Smooth muscle cell (in vitro differentiated cells): ENCODE results near the gene GNPTAB. TPM values are rescaled to one million over a fixed set of nuclear protein-coding genes. Genes with fewer than 3 reads are reported as not detected.

Source experiments
- DNase-seq: peaks from one replicate; lab custom pipeline; 2025; ENCODE audit not compliant: unreplicated experiment; lab: John Stamatoyannopoulos, UW
- H2AFZ ChIP-seq: fragments of 200-600 bp; sonication (generic); 2 replicates; pipeline ENCODE4 v1.6.0; 2016; ENCODE audit warnings: antibody characterized with exemption, low read depth, mild to moderate bottlenecking
- H3F3A ChIP-seq: fragments of 200-600 bp; sonication (generic); 2 replicates; pipeline ENCODE4 v1.6.0; 2017; ENCODE audit warnings: antibody characterized with exemption, low read depth
- H3K27ac ChIP-seq: fragments of 200-600 bp; sonication (generic); 2 replicates; pipeline ENCODE4 v1.5.1; 2016; ENCODE audit warnings: low read depth, mild to moderate bottlenecking
- H3K27me3 ChIP-seq: fragments of 200-600 bp; sonication (generic); 2 replicates; pipeline ENCODE4 v1.6.1; 2016; ENCODE audit warnings: low read depth, mild to moderate bottlenecking
- H3K36me3 ChIP-seq: fragments of 200-600 bp; sonication (generic); 2 replicates; pipeline ENCODE4 v1.5.1; 2016; ENCODE audit warnings: low read depth
- H3K4me1 ChIP-seq: fragments of 200-600 bp; sonication (generic); 2 replicates; pipeline ENCODE4 v1.5.1; 2016; ENCODE audit warnings: low read depth
- H3K4me2 ChIP-seq: fragments of 200-600 bp; sonication (generic); 2 replicates; pipeline ENCODE4 v1.6.0; 2016; ENCODE audit warnings: mild to moderate bottlenecking
- H3K4me3 ChIP-seq: fragments of 200-600 bp; sonication (generic); 2 replicates; pipeline ENCODE4 v1.5.1; 2016; ENCODE audit warnings: mild to moderate bottlenecking
- H3K79me2 ChIP-seq: fragments of 200-600 bp; sonication (generic); 2 replicates; pipeline ENCODE4 v1.6.0; 2016; ENCODE audit warnings: low read depth, mild to moderate bottlenecking
- H3K9ac ChIP-seq: fragments of 200-600 bp; sonication (generic); 2 replicates; pipeline ENCODE4 v1.6.0; 2016; ENCODE audit warnings: low read depth
- H3K9me3 ChIP-seq: fragments of 200-600 bp; sonication (generic); replicated peaks from 2 replicates; pipeline ENCODE4 v1.5.1; 2016; ENCODE audit warnings: low read depth
- H4K20me1 ChIP-seq: fragments of 200-600 bp; sonication (generic); 2 replicates; pipeline ENCODE4 v1.6.0; 2016; ENCODE audit warnings: low read depth
- WGBS: methylation state at CpG from one replicate; pipeline ENCODE4 v1.1.7; 2016; ENCODE audit warnings: low lambda C conversion rate; 5-methylcytosine and 5-hydroxymethylcytosine counted together
- polyA plus RNA-seq: library from polyadenylated mRNA; unstranded; fragments of >200 nt; fragmentation: Nextera tagmentation; extraction: Ambion mirVana; gene quantifications from 2 replicates; pipeline ENCODE4 v1.2.1, GENCODE V29; 2016
- total RNA-seq: library from RNA; depleted of rRNA; stranded (reverse); fragments of >200 nt; gene quantifications from 2 replicates; pipeline ENCODE4 v1.2.3, GENCODE V29; 2014
- TF ChIP-seq, protein P1 (sequence below): fragments of 200-600 bp; sonication (generic); IDR thresholded peaks from 2 replicates; pipeline ENCODE4 v1.5.1; 2017; ENCODE audit warnings: borderline replicate concordance, mild to moderate bottlenecking, antibody characterized with exemption; ENCODE audit not compliant: insufficient read depth, poor library complexity, severe bottlenecking

GNPTAB gene
- total and polyA plus RNA-seq, 2 experiments from 2014 or later: 17.9 to 23.6 TPM

DNA sequence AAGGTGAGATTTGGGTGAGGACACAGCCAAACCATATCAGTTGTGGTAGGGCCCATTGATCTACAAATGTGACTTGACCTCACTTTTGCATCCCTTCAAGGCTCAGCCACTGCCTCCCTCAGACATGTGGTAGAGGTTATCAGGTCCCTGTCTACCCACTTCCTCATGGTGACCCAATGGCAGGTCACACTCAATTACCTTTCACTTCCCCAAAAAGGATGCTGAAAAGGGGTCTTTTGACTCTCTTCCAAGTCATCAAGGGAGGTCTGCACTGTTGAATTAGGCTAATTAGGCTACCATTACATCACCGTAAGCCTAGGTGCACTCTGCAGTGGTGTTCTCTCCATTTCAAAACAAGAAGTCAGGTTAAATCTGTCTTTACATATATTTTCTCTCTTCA lies 24.0 kb upstream of the GNPTAB start:
- no peak overlapping the region for H3K9ac ChIP-seq
- WGBS: 95% methylated on average over 1 of the region's 1 CpG
- H3K4me2 ChIP-seq: peak overlapping the region; percentile 24
- TF ChIP-seq, protein P1, sequence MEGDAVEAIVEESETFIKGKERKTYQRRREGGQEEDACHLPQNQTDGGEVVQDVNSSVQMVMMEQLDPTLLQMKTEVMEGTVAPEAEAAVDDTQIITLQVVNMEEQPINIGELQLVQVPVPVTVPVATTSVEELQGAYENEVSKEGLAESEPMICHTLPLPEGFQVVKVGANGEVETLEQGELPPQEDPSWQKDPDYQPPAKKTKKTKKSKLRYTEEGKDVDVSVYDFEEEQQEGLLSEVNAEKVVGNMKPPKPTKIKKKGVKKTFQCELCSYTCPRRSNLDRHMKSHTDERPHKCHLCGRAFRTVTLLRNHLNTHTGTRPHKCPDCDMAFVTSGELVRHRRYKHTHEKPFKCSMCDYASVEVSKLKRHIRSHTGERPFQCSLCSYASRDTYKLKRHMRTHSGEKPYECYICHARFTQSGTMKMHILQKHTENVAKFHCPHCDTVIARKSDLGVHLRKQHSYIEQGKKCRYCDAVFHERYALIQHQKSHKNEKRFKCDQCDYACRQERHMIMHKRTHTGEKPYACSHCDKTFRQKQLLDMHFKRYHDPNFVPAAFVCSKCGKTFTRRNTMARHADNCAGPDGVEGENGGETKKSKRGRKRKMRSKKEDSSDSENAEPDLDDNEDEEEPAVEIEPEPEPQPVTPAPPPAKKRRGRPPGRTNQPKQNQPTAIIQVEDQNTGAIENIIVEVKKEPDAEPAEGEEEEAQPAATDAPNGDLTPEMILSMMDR: no peak
- no peaks in the 10 kb centered on the region for H3F3A ChIP-seq
- no peak overlapping the region for H3K4me3 ChIP-seq
- H2AFZ ChIP-seq: peak overlapping the region; percentile 91
- no peak overlapping the region for H3K27ac ChIP-seq
- no peaks in the 10 kb centered on the region for H3K9me3 ChIP-seq
- no peaks in the 10 kb centered on the region for H3K79me2 ChIP-seq
- H3K36me3 ChIP-seq: no peaks in the 10 kb centered on the region
- no peaks in the 10 kb centered on the region for H3K4me1 ChIP-seq
- no peaks in the 10 kb centered on the region for H3K27me3 ChIP-seq
- DNase-seq: no peak
- no peaks in the 10 kb centered on the region for H4K20me1 ChIP-seq

DNA sequence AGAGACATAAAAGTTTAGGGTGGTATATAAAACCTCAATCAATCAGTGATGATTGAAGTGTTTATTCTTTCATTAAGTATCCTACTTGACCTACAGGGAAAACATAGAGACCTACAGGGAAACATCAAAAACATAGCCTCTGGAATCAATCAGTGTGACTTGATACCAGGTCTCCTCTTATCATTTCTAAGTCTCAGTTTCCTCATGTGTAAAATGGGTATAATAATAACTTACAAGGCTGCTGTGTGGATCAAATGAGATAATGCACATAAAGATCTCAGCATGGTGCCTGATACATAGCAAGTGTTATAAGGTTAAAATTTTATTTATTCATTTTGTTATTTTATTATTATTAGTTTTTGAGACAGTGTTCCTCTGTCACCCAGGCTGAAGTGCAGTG lies 22.2 kb upstream of the GNPTAB start:
- Histone ChIP-seq H3K4me1 (no peaks in the 10 kb centered on the region), H3K4me2 (no peak overlapping the region), H2AFZ (no peak overlapping the region), H4K20me1 (no peaks in the 10 kb centered on the region), H3K4me3 (no peak overlapping the region), H3K9ac (no peak overlapping the region), H3K36me3 (no peaks in the 10 kb centered on the region), H3K27me3 (no peaks in the 10 kb centered on the region), H3K79me2 (no peaks in the 10 kb centered on the region), H3K9me3 (no peaks in the 10 kb centered on the region), H3F3A (no peaks in the 10 kb centered on the region), H3K27ac (no peak overlapping the region)
- no peak for DNase-seq
- TF ChIP-seq, protein P1: no peak

DNA sequence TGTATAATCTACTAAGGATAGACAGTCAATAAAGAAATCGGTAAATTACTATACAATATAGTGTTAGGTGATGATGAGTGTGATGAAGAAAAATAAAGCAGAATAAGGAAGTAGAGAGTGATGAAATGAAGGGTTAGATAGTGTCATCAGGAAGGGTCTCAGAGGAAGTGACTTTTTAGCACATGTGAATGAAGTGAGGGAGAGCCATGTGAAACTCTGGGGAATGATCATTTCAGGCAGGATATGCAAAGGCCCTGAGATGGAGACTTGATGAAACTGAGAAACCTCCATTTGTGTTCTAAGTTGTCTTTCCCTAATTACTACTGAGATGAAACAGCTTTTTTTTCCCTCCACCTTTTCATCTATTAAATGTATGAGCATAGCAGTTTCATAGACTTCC lies 19.4 kb upstream of the GNPTAB start:
- Histone ChIP-seq H3K79me2 (no peaks in the 10 kb centered on the region), H3K9ac (no peak overlapping the region), H3K4me2 (no peak overlapping the region), H2AFZ (no peak overlapping the region), H3F3A (no peaks in the 10 kb centered on the region), H3K27ac (no peak overlapping the region), H3K4me1 (no peaks in the 10 kb centered on the region), H3K4me3 (no peak overlapping the region), H3K9me3 (no peaks in the 10 kb centered on the region), H4K20me1 (no peaks in the 10 kb centered on the region), H3K27me3 (no peaks in the 10 kb centered on the region), H3K36me3 (no peaks in the 10 kb centered on the region)
- DNase-seq: no peak
- 91% methylated on average over 1 of the region's 1 CpG for WGBS
- TF ChIP-seq, protein P1: no peak

DNA sequence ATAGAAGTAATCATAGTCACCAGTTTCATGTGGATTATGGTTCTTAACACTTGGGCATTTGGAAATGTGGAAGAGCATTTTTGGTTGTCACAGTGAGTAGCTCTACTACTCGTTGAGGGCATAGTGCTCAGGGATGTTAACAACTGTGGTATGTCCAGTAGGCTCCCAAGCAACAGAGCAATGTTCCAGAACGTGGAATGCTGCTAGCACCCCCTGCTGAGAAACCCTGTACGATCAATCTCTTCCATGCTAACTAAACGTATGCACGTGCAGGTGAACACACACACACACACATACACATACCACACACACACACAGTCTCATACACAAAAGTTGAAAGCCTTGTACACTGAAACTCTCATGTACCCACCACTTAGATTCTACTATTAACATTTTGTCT lies 16.6 kb upstream of the GNPTAB start:
- no peak overlapping the region for H2AFZ ChIP-seq
- no peak overlapping the region for H3K9ac ChIP-seq
- no peak overlapping the region for H3K4me3 ChIP-seq
- no peak overlapping the region for H3K4me2 ChIP-seq
- no peak for DNase-seq
- H3K36me3 ChIP-seq: no peaks in the 10 kb centered on the region
- no peaks in the 10 kb centered on the region for H3K27me3 ChIP-seq
- no peaks in the 10 kb centered on the region for H4K20me1 ChIP-seq
- H3K4me1 ChIP-seq: no peaks in the 10 kb centered on the region
- H3K79me2 ChIP-seq: no peaks in the 10 kb centered on the region
- no peaks in the 10 kb centered on the region for H3K9me3 ChIP-seq
- H3F3A ChIP-seq: no peaks in the 10 kb centered on the region
- H3K27ac ChIP-seq: no peak overlapping the region
- 75% methylated on average over 5 of the region's 5 CpGs for WGBS
- TF ChIP-seq, protein P1: no peak
